Glutamatergic neuron (in vitro differentiated cells): ENCODE results near the gene CRB1. TPM values are rescaled to one million over a fixed set of nuclear protein-coding genes. Genes with fewer than 3 reads are reported as not detected.

Experiments used
- DNase-seq: peaks from one replicate; pipeline ENCODE4 v3.0.0; 2022
- H3K27ac Mint-ChIP-seq: one replicate; pipeline ENCODE4 v1.8.0; 2020; ENCODE audit warnings: mild to moderate bottlenecking, mixed read lengths, inconsistent platforms; ENCODE audit not compliant: unreplicated experiment
- H3K27me3 Mint-ChIP-seq: one replicate; pipeline ENCODE4 v1.8.0; 2020; ENCODE audit warnings: mild to moderate bottlenecking, moderate library complexity, mixed read lengths, inconsistent platforms; ENCODE audit not compliant: unreplicated experiment
- H3K36me3 Mint-ChIP-seq: one replicate; pipeline ENCODE4 v1.8.0; 2020; ENCODE audit warnings: mild to moderate bottlenecking, mixed read lengths, inconsistent platforms; ENCODE audit not compliant: unreplicated experiment
- H3K4me1 Mint-ChIP-seq: one replicate; pipeline ENCODE4 v1.8.0; 2020; ENCODE audit warnings: mild to moderate bottlenecking, low read depth, mixed read lengths, inconsistent platforms; ENCODE audit not compliant: unreplicated experiment
- H3K4me3 Mint-ChIP-seq: one replicate; pipeline ENCODE4 v1.8.0; 2020; ENCODE audit warnings: mild to moderate bottlenecking, mixed read lengths, inconsistent platforms; ENCODE audit not compliant: unreplicated experiment
- H3K9me3 Mint-ChIP-seq: one replicate; pipeline ENCODE4 v1.8.0; 2020; ENCODE audit warnings: mild to moderate bottlenecking, moderate library complexity, mixed read lengths, inconsistent platforms; ENCODE audit not compliant: unreplicated experiment
- total RNA-seq: library from RNA; stranded (reverse); fragmentation: NEBNext Ultra II Directional; extraction: Animal tissue kit (Norgen Biotek cat#: 25700); gene quantifications from one replicate; pipeline ENCODE4 v1.2.1, GENCODE V29; 2021; ENCODE audit not compliant: unreplicated experiment
- TF ChIP-seq, protein P1 (sequence below): fragments of 200-600 bp; sonication (generic); IDR thresholded peaks from one replicate; pipeline ENCODE4 v1.5.0; 2021; ENCODE audit not compliant: partially characterized antibody, unreplicated experiment

Gene CRB1
- total RNA-seq, 1 donor from 2014 or later = 7.3 TPM

GRCh38 chr1:197466813-197467212 is 198.8 kb downstream of the CRB1 start:
- Mint-ChIP-seq H3K9me3 (no peaks in the 10 kb centered on the region), H3K4me3 (no peak overlapping the region), H3K27me3 (no peaks in the 10 kb centered on the region), H3K4me1 (peaks cover 12% of the 10 kb centered on the region), H3K27ac (no peak overlapping the region), H3K36me3 (no peaks in the 10 kb centered on the region)
- TF ChIP-seq, protein P1, sequence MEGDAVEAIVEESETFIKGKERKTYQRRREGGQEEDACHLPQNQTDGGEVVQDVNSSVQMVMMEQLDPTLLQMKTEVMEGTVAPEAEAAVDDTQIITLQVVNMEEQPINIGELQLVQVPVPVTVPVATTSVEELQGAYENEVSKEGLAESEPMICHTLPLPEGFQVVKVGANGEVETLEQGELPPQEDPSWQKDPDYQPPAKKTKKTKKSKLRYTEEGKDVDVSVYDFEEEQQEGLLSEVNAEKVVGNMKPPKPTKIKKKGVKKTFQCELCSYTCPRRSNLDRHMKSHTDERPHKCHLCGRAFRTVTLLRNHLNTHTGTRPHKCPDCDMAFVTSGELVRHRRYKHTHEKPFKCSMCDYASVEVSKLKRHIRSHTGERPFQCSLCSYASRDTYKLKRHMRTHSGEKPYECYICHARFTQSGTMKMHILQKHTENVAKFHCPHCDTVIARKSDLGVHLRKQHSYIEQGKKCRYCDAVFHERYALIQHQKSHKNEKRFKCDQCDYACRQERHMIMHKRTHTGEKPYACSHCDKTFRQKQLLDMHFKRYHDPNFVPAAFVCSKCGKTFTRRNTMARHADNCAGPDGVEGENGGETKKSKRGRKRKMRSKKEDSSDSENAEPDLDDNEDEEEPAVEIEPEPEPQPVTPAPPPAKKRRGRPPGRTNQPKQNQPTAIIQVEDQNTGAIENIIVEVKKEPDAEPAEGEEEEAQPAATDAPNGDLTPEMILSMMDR = no peak
- DNase-seq = no peak

DNA sequence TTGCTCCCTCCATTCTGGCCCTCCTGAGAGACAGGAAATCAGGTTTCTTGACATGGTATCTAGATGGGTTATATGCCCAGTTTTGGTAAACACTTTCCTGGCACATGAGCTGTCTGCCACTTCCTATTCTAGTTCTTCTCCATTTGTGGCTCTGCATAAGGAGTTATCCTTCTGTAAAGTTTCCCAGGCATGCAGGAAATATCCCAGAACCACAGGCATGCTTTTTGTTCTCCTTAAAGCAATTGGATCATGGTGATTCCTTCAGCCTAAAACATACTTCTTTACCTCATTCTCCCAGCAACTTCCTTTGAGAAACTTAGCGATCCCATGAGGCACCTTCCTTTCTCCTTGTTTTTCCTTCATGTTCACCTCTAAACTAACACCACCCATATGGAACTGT is 199.8 kb downstream of the CRB1 start:
- TF ChIP-seq, protein P1 = no peak
- DNase-seq = no peak
- H3K9me3 Mint-ChIP-seq = no peaks in the 10 kb centered on the region
- H3K4me1 Mint-ChIP-seq = peaks cover 12% of the 10 kb centered on the region
- no peaks in the 10 kb centered on the region for H3K36me3 Mint-ChIP-seq
- no peak overlapping the region for H3K27ac Mint-ChIP-seq
- H3K4me3 Mint-ChIP-seq = no peak overlapping the region
- no peaks in the 10 kb centered on the region for H3K27me3 Mint-ChIP-seq

DNA sequence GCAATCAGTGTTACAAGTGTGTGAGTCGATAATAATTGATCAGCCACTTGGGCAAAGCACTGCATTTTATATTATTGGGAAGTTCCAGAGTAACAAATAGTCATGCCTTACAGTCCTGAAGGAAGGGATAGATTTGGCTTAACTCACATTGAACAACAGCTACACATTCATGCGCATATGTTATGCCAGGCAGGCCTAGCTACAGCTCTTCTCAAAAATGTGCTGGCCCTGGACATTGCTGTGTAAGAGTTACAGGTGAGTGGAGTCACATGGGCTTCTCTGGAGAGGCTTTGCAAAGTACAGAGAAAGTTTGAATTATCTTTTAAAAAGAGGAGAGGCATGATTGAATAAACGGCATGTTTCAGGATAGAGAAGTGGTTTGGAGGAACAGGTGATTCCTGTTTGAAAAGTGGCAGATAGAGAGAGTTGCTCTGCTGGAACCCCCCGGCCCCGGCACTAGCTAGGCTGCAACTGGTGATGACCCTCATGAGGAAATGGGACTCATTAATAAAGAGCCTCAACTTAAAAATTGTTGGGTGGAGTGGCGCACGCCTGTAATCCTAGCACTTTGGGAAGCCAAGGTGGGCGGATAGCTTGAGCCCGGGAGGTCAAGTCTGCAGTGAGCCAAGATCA is 200.6 kb downstream of the CRB1 start:
- Mint-ChIP-seq H3K9me3 (no peaks in the 10 kb centered on the region), H3K27ac (no peak overlapping the region), H3K4me1 (peaks cover 12% of the 10 kb centered on the region), H3K4me3 (no peak overlapping the region), H3K27me3 (no peaks in the 10 kb centered on the region), H3K36me3 (no peaks in the 10 kb centered on the region)
- no peak for DNase-seq
- TF ChIP-seq, protein P1 = no peak

DNA sequence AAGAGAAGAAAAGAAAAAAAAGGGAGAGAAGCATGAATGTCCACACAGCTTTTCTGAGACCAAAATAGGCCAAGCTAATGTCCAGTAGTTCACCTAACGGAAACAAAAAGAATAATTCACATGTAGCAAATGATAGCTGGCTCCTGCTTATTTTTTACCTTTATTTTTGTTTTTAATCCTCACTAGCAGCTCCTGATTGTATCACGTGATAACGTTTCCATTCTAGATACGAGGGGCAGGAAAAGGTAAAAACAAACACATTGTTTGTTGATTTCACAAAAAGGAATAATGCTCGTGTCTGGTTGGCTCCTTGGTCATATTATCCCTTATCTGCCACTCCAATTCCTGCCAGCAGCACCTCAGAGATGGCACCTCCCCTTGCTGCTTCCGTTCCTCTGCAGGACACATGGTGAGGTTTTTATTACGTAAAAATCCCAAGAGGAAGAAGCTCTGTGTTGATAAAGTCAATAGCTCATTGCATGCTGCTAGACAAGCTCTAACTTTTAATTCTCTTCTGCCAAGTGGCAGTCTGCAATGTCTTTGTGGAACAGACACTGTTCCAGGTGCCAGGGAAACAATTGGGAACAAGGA is 201.7 kb downstream of the CRB1 start:
- Mint-ChIP-seq H3K4me1 (peaks cover 7% of the 10 kb centered on the region), H3K27me3 (no peaks in the 10 kb centered on the region), H3K4me3 (no peak overlapping the region)

DNA sequence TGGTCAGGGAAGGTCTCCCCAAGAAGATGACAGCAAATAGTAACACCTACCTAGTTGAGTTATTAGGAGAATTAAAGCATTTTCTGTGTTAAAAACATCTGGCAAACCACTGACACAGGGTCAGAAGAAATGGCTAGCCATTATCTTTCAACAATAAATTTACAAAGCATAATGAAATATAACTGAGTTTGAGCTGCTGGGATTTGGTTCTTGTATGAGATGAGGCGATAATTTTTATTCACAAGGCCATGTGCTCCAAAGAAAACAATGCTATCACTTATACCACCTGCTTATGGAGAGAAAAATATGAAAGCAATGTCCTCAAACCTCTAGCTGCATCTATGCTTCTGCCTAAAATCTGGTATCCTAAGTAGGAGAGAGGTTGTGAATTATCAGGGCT is 202.3 kb downstream of the CRB1 start:
- H3K36me3 Mint-ChIP-seq = no peaks in the 10 kb centered on the region
- no peak for DNase-seq
- TF ChIP-seq, protein P1 = no peak
- peaks cover 7% of the 10 kb centered on the region for H3K4me1 Mint-ChIP-seq
- H3K4me3 Mint-ChIP-seq = no peak overlapping the region
- H3K9me3 Mint-ChIP-seq = no peaks in the 10 kb centered on the region
- no peak overlapping the region for H3K27ac Mint-ChIP-seq
- H3K27me3 Mint-ChIP-seq = no peaks in the 10 kb centered on the region

More for the DNA sequence above, 201.7 kb downstream of the CRB1 start:
- TF ChIP-seq, protein P1 = no peak
- no peak for DNase-seq
- no peaks in the 10 kb centered on the region for H3K36me3 Mint-ChIP-seq
- no peaks in the 10 kb centered on the region for H3K9me3 Mint-ChIP-seq
- no peak overlapping the region for H3K27ac Mint-ChIP-seq
